Tibial nerve (tissue), 4 donors: ENCODE results near the gene MARCHF3.

Source experiments
- EP300 ChIP-seq, 2 donors: sonication (generic); formaldehyde crosslinking; IDR thresholded peaks; one replicate each; pipeline ENCODE4 v1.6.1; 2017; ENCODE audit warnings: antibody characterized with exemption in 2 of 2, mild to moderate bottlenecking in 1 of 2
- TF ChIP-seq, protein P1 (sequence below), 5 experiments: fragments of 200-600 bp in 3 of 5; fragments of 450-650 bp in 2 of 5; sonication (generic) in 3 of 5; IDR thresholded peaks; one replicate each; pipeline ENCODE4 v1.5.1; 2016 to 2019; ENCODE audit warnings: antibody characterized with exemption in 5 of 5, mild to moderate bottlenecking in 3 of 5, moderate library complexity in 2 of 5

DNA sequence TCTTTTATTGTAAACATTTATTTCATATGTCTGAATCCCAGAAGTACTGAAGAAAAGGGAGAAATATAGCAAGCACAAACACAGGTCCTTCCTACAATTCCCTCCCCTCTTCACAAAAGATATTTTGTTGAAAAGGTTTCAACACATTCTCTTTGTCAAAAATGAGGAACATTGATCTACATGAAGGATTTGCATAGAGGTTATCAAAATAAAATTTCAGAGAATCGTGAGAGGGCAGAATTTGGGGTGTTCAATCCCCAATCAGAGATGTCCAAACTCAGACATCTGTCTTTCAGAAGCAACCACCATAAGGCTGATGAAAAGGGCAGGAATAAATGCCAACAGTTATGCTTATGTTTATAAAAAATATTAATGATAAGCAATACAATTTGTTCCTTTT is 69.2 kb downstream of the MARCHF3 start:
- TF ChIP-seq, protein P1, sequence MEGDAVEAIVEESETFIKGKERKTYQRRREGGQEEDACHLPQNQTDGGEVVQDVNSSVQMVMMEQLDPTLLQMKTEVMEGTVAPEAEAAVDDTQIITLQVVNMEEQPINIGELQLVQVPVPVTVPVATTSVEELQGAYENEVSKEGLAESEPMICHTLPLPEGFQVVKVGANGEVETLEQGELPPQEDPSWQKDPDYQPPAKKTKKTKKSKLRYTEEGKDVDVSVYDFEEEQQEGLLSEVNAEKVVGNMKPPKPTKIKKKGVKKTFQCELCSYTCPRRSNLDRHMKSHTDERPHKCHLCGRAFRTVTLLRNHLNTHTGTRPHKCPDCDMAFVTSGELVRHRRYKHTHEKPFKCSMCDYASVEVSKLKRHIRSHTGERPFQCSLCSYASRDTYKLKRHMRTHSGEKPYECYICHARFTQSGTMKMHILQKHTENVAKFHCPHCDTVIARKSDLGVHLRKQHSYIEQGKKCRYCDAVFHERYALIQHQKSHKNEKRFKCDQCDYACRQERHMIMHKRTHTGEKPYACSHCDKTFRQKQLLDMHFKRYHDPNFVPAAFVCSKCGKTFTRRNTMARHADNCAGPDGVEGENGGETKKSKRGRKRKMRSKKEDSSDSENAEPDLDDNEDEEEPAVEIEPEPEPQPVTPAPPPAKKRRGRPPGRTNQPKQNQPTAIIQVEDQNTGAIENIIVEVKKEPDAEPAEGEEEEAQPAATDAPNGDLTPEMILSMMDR (IDR thresholded peaks at IDR 0.05), result no peak
- TF ChIP-seq EP300 (IDR thresholded peaks at IDR 0.05), result no peak
